Activated T-helper 17 cell treated with anti-CD3 and anti-CD28 coated beads, Interleukin-2, amount 50 U/mL, for 72 hours (primary cell): ENCODE data around the gene ASB2. TPM values are rescaled to one million over a fixed set of nuclear protein-coding genes. Genes with fewer than 3 reads are reported as not detected.

Experiments
- ATAC-seq: fragments of 150-1000 bp; cut with Tn5 transposase; replicated peaks from 2 replicates; pipeline ENCODE4 v1.10.0; 2021; ENCODE audit warnings: mild to moderate bottlenecking, moderate library complexity
- H3K27ac Mint-ChIP-seq: one replicate; pipeline ENCODE4 v1.8.0; 2022; ENCODE audit warnings: mixed read lengths
- H3K27me3 Mint-ChIP-seq: one replicate; pipeline ENCODE4 v1.8.0; 2022; ENCODE audit warnings: mixed read lengths
- H3K36me3 Mint-ChIP-seq: one replicate; pipeline ENCODE4 v1.8.0; 2022; ENCODE audit warnings: low read depth, mild to moderate bottlenecking, mixed read lengths
- H3K4me1 Mint-ChIP-seq: one replicate; pipeline ENCODE4 v1.8.0; 2022; ENCODE audit warnings: mixed read lengths
- H3K4me3 Mint-ChIP-seq: one replicate; pipeline ENCODE4 v1.8.0; 2022; ENCODE audit warnings: mild to moderate bottlenecking, mixed read lengths
- H3K9me3 Mint-ChIP-seq: one replicate; pipeline ENCODE4 v1.8.0; 2022; ENCODE audit warnings: mixed read lengths
- total RNA-seq, 2 donors: library from RNA; stranded (reverse); gene quantifications; one replicate each; pipeline ENCODE4 v1.2.3, GENCODE V29; 2022

ASB2 gene
- total RNA-seq, 2 donors from 2014 or later = 48.5 to 68.7 TPM

DNA sequence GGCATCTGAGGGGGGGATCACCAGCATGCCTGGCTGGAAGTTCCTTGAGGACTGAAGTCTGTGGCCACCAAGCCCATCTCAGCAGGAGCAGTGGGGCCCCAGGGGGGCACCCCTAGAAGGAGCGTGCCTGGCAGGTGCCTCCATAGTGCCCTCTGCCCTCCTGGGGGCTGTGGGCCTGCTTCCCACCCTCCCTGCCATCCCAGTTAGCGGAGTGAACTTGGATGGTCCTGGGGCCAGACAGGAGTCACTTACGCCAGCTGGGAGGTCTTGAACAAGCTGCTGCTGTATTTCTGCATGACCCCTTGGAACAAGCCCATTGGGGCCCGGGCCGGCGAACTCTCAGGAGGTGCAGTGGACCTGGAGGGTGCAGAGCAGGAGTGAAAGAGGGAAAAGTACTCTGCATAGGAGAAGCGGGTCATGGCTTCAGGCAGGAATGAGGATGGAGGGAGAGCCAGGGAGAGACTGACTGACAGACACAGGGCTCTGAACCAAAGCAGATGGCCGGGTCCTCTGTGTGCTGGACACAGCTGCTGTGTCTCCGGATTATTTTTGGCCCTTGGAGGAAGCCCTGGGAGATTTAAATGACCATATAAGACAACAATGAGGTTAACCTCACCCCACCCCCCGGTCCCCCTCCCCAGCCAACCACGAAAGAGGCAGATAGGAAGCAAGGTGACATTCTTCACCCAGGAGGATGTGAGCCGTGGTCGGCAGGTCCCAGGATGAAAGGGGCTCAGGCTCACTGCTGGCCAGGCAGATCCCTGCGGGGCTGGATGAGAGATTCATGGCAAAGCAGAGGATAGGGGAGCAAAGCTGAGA, 19.6 kb downstream of the ASB2 start:
- no peaks in the 10 kb centered on the region for H3K9me3 Mint-ChIP-seq
- H3K27me3 Mint-ChIP-seq = no peaks in the 10 kb centered on the region
- H3K4me3 Mint-ChIP-seq = peak overlapping the region; percentile 85
- H3K36me3 Mint-ChIP-seq = peaks cover 62% of the 10 kb centered on the region
- no peak for ATAC-seq
- peaks cover 68% of the 10 kb centered on the region for H3K4me1 Mint-ChIP-seq
- peak overlapping the region; percentile 100 for H3K27ac Mint-ChIP-seq

DNA sequence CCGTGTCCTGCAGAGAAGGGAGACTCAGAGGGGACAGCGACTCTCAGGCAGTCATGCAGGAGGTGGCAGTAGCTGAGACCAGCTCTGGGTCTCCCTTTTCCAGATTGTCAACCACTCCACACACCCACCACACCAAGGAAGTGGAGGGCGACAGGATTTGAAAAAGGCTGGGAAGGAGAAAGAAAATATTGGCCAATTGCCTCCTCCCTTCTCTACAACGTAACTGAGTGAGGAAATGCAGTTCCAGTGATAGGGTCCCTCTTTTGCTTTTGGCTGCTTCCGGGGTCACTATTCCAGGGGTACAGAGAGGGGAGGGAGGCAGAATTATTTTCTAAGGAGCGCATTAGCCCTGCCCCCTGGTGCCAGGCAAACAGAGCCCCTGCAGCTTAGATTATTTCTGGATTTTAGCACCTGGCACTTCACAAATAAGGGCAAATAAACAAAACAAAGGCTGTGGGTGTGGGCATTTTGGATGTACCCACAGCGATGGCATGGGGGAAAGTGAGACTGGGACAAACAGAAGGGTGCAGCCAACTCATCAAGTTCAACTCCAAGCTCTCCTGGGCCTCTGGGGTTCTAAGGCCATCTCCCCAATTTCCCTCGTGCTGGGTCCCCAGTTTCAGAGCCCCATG, 20.4 kb downstream of the ASB2 start:
- ATAC-seq = no peak
- Mint-ChIP-seq H3K27ac (peak overlapping the region; percentile 100), H3K9me3 (no peaks in the 10 kb centered on the region), H3K27me3 (no peaks in the 10 kb centered on the region), H3K4me3 (peak overlapping the region; percentile 85), H3K36me3 (peaks cover 59% of the 10 kb centered on the region), H3K4me1 (peaks cover 64% of the 10 kb centered on the region)

DNA sequence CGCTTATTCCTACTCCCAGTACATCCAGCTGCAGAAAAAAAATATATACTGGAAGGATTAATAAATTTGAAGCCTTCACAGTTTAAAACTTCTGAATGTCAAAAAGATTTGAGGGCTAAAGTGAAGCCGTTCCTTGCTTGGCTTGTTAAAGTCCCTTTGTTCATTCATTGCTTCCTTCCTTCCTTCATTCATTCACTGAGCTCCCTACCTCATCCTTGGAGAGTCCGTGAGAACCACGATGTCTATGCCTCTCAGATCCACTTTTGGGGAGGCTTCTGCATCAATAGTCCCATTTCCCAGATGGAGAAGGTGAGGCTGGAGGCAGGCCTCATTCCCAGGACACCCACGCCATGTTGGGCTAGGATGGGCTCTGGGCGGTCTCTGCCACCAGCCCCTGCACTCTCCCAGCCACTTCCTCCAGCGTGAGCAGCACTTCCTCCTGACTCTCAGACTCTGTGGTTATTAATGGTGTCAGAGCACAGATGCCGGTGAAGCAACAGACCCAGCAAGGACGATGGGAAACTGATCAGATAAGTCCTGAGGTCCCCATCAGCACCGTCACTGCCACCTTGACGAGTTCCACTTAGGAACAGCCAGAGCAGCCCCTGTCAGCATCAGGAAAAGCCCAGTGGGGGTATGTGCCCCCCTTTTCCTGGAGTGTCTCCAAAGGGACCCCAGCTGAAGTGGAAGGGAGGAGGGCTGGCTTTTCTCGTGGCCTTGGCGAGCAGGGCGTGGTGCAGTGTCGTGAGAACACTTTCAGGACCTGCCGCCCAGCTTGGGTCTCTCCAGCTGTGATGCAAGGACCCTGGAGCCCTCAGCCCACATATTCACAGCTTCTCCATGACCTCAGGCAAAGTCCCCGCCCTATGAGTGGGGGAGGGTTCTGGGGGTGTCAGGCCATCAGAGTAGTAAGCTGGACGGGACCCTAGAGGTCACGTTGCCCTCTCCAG, 21.2 kb downstream of the ASB2 start:
- peaks cover 67% of the 10 kb centered on the region for H3K36me3 Mint-ChIP-seq
- no peak for ATAC-seq
- H3K27me3 Mint-ChIP-seq = no peaks in the 10 kb centered on the region
- peak overlapping the region; percentile 85 for H3K4me3 Mint-ChIP-seq
- peak overlapping the region; percentile 100 for H3K27ac Mint-ChIP-seq
- H3K4me1 Mint-ChIP-seq = peaks cover 65% of the 10 kb centered on the region
- no peaks in the 10 kb centered on the region for H3K9me3 Mint-ChIP-seq

DNA sequence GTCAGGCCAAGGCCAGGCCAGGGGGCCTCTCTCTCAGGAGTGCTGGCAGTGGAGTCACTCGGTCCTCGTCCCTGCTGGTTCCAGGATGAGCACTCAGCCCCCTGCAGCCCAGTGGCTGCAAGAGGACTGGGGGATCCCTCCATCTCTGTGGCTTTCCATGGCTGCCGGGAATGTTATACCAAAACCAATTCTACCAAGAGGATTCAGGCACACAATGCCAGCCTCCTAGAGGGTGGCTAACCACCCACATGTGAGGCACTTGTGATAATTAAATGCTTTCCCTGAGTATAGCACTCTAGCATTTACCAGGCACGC, 21.9 kb downstream of the ASB2 start:
- Mint-ChIP-seq H3K9me3 (no peaks in the 10 kb centered on the region), H3K4me1 (peaks cover 61% of the 10 kb centered on the region), H3K36me3 (peaks cover 69% of the 10 kb centered on the region), H3K27me3 (no peaks in the 10 kb centered on the region), H3K27ac (peak overlapping the region; percentile 100), H3K4me3 (peak overlapping the region; percentile 85)
- ATAC-seq = no peak

DNA sequence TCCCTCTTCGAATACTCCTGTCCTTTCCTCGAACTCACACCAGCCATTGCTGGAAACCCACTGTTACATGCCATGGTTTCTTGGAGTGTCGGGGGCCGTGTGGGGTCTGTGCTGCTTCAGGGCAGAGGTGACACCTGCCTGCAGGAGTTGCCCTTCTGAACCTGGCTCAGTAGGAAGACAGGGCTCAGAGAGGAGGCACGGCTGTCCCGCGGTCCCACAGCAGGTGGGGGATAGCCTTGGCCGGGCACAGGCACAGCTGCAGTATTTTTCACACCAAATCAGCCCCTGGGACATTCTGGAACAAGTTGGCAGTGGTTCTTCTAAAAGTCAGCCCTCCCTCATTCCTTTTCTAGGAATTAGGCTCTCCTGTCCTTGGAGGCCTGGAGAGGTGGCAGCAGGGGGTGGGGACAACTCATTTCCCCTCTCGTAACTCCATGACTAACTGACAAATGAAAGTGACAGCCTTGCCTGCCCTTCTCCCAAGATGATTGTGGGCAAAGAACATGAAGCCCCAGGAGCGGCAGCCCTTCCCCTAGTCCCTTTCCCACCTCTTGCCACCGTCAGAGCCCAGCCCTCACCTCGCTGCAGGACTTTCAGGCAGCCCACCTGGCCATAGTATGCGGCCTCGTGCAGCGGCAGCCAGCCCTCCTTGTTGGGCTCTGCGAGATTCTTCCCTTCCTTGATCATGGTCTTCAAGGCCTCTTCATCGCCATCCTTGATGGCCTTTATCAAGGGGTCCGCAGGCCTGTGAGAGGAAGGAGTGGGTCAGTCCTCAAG, 22.4 kb downstream of the ASB2 start:
- ATAC-seq = peak; percentile 28
- H3K9me3 Mint-ChIP-seq = no peaks in the 10 kb centered on the region
- peaks cover 64% of the 10 kb centered on the region for H3K36me3 Mint-ChIP-seq
- H3K27me3 Mint-ChIP-seq = no peaks in the 10 kb centered on the region
- H3K4me3 Mint-ChIP-seq = peak overlapping the region; percentile 85
- H3K4me1 Mint-ChIP-seq = peaks cover 56% of the 10 kb centered on the region
- H3K27ac Mint-ChIP-seq = peak overlapping the region; percentile 100

DNA sequence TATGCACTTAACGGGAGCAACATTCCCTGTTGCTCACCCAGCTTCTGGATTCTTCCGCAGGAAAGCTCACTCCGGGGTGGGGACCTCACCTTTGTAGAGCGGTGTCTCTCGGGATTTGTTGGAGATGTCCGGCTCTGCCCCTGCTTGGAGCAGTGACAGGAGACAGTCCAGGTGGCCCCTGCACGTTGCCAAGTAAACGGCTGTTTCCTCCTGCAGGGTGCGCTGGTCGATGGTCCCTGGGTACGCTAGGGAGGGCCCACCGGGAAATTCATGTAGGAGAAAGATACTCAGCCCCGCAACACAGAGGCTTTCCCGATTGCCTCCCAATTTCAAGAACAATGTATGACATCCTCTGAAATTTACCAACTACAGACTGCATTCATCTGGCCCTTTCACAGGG, 23.1 kb downstream of the ASB2 start:
- Mint-ChIP-seq H3K4me1 (peaks cover 51% of the 10 kb centered on the region), H3K4me3 (peak overlapping the region; percentile 85), H3K27me3 (no peaks in the 10 kb centered on the region), H3K36me3 (peaks cover 59% of the 10 kb centered on the region), H3K9me3 (no peaks in the 10 kb centered on the region), H3K27ac (peak overlapping the region; percentile 54)
- ATAC-seq = no peak

DNA sequence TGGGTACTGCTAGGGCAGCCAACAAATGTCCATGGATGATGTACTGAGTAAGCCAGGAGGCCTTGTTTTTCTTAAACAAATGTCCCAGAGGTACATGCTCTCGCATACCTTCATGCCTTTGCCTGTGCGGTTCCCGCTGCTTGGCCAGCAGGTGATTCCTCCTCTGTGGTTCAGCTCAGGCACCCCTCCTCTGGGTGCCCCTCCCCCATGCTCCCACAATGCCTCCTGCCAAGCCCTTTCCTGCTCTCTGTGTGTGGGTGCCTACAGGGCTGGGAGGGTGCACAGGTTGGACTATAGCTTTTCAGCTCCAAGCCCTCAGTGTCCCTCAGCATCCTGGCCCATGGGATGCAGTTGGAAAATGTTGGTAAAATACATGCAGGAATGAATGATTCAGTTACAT, 23.5 kb downstream of the ASB2 start:
- peaks cover 59% of the 10 kb centered on the region for H3K36me3 Mint-ChIP-seq
- ATAC-seq = no peak
- H3K4me3 Mint-ChIP-seq = peak overlapping the region; percentile 85

DNA sequence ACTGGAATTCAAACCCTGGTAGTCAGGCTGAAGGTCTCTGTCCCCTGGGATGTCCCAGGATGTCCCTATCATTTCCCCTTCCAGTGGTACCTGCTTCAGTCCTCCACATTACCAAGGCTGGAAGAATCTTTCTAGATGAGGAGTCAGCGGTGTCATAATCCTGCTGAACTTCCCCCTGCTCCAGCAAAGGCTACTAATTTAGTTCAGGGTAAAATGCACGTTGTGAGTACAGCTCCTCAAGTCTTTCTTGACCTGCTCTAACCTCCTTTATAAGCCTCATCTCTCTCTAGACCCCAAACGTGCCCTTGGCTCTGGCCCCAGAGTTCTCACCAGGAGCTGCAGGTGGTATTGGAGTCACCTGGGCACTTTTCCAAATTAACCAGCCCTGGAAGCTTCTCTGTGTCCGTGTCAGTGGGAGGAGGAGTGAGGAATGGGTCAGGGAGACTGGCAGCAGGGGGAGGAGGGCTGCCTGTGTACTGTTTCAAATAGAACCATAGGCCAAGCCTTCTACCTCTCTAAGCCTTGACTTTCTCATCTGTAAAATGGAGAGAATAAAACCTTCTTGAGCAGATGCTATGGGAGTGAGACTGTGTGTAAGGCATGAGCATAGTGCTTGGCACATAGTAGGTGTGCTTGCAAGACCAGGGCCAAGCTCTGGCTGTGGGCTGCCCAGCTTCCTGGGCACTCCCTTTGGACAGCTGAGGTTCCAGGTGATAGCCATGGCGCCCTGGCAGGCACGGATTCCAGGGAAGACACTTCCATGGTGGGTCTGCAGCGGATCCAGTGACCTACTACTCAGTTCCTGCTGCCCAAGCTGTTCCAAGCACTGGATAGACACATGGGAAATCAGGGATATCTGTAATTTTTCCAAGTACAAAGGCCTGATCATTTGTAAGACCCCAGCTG, 24.5 kb downstream of the ASB2 start:
- H3K9me3 Mint-ChIP-seq = no peaks in the 10 kb centered on the region
- H3K4me1 Mint-ChIP-seq = peaks cover 40% of the 10 kb centered on the region
- H3K27me3 Mint-ChIP-seq = no peaks in the 10 kb centered on the region
- no peak overlapping the region for H3K4me3 Mint-ChIP-seq
- H3K27ac Mint-ChIP-seq = peak overlapping the region; percentile 37
- ATAC-seq = no peak
- H3K36me3 Mint-ChIP-seq = peaks cover 62% of the 10 kb centered on the region

More for the DNA sequence above, 23.5 kb downstream of the ASB2 start:
- Mint-ChIP-seq H3K27me3 (no peaks in the 10 kb centered on the region), H3K27ac (no peak overlapping the region), H3K4me1 (peaks cover 48% of the 10 kb centered on the region), H3K9me3 (no peaks in the 10 kb centered on the region)

DNA sequence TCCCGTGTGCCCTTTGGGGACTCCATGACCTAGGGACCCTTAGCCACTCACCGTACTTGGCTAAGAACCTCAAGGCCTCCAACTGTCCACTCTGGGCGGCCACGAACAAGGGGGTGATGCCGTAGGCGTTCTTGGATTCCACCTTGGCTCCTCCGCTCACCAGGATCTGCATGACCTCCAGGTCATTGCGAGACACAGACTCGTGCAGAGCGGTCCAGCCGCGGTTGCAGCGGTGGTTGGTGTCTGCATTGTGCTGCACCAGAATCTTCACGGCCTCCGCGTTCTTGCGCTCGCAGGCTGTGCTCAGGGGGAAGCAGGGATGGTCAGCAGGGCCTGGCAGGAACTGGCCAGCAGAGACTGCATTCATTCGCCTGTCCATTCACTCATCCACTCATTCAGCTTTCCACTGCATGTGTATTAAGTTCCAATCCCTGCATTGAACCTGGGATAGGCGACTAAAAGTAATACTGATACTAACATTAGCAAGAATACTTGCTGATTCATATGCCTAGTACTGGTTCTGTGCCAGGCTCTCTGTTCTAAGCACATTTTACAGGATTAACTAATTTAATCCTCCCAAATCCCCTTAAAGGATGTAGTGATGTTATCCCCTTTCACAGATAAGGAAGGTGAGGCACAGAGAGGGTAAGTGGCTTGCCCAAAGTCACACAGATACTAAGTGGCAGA, 25.3 kb downstream of the ASB2 start:
- Mint-ChIP-seq H3K4me1 (peaks cover 37% of the 10 kb centered on the region), H3K9me3 (no peaks in the 10 kb centered on the region), H3K4me3 (no peak overlapping the region), H3K36me3 (peaks cover 65% of the 10 kb centered on the region), H3K27ac (peak overlapping the region; percentile 45), H3K27me3 (no peaks in the 10 kb centered on the region)
- ATAC-seq = peak; percentile 58

DNA sequence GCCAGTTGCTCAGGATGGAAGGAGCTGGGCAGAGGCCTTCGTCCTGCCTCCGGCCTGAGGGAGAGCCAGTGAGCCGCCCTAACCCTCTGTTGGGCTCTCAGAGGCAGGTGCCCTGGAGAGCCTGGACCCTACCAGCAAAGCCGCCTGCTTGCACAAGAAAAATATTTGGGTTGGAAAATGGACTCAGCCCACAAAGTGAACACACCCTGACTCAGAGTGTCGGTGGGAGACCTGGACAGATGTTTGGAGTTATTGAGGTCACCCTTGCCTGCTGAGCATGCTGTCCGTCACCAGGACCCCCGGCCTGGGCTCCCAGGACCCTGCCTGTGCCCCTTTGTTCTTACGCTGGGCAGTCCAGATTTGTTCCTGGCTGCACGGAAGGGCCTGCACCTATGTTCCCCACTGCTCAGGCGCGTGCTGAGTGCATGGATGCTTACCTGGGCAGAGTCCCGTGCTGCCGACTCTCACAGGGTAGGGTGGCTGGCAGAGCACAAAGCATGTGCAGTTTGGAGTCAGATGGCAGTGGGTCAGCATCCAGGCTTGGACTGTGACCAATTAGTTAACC, 26.8 kb downstream of the ASB2 start:
- Mint-ChIP-seq H3K36me3 (peaks cover 63% of the 10 kb centered on the region), H3K4me1 (peaks cover 25% of the 10 kb centered on the region), H3K9me3 (no peaks in the 10 kb centered on the region), H3K4me3 (no peak overlapping the region), H3K27ac (peak overlapping the region; percentile 45), H3K27me3 (no peaks in the 10 kb centered on the region)
- no peak for ATAC-seq

DNA sequence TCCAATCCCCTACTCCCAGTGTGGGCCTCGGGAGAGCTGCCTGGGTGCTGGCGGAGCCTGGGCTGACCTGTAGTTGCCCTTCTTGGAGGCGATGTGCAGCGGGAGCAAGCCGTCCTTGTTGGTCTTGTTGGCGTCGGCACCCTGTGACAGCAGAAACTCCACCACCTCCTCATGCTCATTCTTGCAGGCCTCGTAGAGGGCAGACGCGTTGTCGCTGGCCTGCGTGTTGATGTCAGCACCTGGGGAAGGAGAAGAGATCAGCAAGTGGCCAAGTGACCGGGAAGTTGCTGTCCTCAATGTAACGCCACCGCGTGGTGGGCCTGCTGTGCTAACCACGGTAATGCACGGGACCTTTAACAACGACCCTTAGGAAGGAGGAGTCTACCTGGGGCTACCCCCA, 29.1 kb downstream of the ASB2 start:
- Mint-ChIP-seq H3K27ac (no peak overlapping the region), H3K4me3 (no peak overlapping the region), H3K36me3 (peaks cover 44% of the 10 kb centered on the region), H3K9me3 (no peaks in the 10 kb centered on the region), H3K27me3 (no peaks in the 10 kb centered on the region), H3K4me1 (peaks cover 15% of the 10 kb centered on the region)
- ATAC-seq = no peak

DNA sequence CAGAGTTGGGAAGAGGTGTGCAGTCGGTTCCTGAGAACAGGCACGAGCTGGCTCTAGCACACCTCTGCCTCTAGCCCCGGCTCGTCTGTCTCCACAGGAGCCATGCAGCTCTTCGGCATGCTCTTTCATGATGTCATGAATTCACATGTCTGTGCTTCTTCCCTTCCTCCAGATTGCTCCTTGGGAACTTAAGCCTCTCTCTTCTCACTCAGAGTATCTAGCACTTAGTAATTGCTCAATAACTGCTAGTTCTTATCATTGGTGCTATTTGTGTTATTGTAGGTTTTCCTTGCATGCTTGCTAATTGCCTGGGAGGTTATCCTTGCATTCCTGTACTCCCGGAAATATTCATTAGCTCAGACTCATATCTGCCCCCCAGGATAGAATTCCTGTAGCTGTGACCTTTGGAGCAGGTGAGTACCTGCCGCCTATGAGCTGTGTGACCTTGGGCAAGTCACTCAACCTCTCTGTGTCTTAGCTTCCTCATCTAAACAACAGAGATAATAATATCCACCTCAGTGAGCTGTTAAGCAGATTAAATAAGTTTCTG, 29.8 kb downstream of the ASB2 start:
- no peaks in the 10 kb centered on the region for H3K9me3 Mint-ChIP-seq
- no peaks in the 10 kb centered on the region for H3K27me3 Mint-ChIP-seq
- ATAC-seq = no peak
- H3K4me3 Mint-ChIP-seq = no peak overlapping the region
- H3K27ac Mint-ChIP-seq = peak overlapping the region; percentile 41
- H3K36me3 Mint-ChIP-seq = peaks cover 44% of the 10 kb centered on the region
- H3K4me1 Mint-ChIP-seq = peaks cover 15% of the 10 kb centered on the region
